ENCODE data around the gene GPR50. TPM values are rescaled to one million over a fixed set of nuclear protein-coding genes. Genes with fewer than 3 reads are reported as not detected.

Gene GPR50
- total RNA-seq (2022; extraction: Qiagen RNA extraction; ENCODE audit: low read depth), result 0.14 to 0.37 TPM (median 0.14 TPM) in 5 replicates

GRCh38 chrX:151176231-151176750 lies at the start of gene GPR50:
Gene GPR50 (plus strand): TSS chrX:151176584. CDS start chrX:151176722, 138 bp downstream.

Other genes with a start within 250 kb of the GPR50 start
- 122 to 163 TPM (median 138 TPM) in 5 replicates for gene HMGB3, start 193.2 kb upstream of the GPR50 start, total RNA-seq (2022; extraction: Qiagen RNA extraction; ENCODE audit: low read depth)
- gene VMA21, start 220.6 kb downstream of the GPR50 start, total RNA-seq (2022; extraction: Qiagen RNA extraction; ENCODE audit: low read depth), result 18.1 to 28.4 TPM (median 26.4 TPM) in 5 replicates

Measured in A549 treated with GW870086 at 1 μM for 4 hours (cell line).